ENCODE results near the gene ANKRD16.

DNA sequence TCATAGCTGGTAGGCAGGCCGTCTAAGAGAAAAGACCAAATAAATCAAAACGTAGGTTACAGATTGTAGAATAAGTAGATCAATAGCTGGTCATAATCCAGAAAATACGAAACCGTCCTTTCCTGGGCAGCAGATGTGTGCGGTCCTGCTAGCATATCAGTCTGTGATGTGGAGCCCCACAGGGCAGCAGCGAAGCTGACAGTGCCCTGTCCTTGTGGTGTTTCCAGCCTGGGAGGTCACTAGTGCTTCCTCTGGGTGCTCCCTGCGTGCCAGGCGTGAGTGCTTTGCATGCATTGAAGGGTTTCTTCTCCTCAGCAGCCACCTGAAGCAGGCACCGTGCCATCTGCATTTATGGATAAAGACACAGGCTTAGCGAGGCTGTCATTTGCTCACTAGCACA is 45.9 kb upstream of the ANKRD16 start:
- TF ChIP-seq POLR2A (IDR thresholded peaks at IDR 0.05): no peak
- TF ChIP-seq, protein P1, sequence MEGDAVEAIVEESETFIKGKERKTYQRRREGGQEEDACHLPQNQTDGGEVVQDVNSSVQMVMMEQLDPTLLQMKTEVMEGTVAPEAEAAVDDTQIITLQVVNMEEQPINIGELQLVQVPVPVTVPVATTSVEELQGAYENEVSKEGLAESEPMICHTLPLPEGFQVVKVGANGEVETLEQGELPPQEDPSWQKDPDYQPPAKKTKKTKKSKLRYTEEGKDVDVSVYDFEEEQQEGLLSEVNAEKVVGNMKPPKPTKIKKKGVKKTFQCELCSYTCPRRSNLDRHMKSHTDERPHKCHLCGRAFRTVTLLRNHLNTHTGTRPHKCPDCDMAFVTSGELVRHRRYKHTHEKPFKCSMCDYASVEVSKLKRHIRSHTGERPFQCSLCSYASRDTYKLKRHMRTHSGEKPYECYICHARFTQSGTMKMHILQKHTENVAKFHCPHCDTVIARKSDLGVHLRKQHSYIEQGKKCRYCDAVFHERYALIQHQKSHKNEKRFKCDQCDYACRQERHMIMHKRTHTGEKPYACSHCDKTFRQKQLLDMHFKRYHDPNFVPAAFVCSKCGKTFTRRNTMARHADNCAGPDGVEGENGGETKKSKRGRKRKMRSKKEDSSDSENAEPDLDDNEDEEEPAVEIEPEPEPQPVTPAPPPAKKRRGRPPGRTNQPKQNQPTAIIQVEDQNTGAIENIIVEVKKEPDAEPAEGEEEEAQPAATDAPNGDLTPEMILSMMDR (IDR thresholded peaks at IDR 0.05): no peak
